Measurements from ENCODE around the gene FBXO40.
"Not testable (repeated sequence)": the region's sequence is repeated elsewhere in the genome, so short reads cannot be mapped to it uniquely, and the experiment has no call there.

Gene FBXO40, protein sequence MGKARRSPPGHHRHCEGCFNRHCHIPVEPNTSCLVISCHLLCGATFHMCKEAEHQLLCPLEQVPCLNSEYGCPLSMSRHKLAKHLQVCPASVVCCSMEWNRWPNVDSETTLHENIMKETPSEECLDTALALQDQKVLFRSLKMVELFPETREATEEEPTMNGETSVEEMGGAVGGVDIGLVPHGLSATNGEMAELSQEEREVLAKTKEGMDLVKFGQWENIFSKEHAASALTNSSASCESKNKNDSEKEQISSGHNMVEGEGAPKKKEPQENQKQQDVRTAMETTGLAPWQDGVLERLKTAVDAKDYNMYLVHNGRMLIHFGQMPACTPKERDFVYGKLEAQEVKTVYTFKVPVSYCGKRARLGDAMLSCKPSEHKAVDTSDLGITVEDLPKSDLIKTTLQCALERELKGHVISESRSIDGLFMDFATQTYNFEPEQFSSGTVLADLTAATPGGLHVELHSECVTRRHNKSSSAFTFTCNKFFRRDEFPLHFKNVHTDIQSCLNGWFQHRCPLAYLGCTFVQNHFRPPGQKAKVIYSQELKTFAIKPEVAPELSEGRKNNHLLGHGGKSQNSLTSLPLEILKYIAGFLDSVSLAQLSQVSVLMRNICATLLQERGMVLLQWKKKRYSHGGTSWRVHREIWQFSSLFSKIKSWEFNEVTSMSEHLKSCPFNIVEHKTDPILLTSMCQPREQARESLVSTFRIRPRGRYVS

DNA sequence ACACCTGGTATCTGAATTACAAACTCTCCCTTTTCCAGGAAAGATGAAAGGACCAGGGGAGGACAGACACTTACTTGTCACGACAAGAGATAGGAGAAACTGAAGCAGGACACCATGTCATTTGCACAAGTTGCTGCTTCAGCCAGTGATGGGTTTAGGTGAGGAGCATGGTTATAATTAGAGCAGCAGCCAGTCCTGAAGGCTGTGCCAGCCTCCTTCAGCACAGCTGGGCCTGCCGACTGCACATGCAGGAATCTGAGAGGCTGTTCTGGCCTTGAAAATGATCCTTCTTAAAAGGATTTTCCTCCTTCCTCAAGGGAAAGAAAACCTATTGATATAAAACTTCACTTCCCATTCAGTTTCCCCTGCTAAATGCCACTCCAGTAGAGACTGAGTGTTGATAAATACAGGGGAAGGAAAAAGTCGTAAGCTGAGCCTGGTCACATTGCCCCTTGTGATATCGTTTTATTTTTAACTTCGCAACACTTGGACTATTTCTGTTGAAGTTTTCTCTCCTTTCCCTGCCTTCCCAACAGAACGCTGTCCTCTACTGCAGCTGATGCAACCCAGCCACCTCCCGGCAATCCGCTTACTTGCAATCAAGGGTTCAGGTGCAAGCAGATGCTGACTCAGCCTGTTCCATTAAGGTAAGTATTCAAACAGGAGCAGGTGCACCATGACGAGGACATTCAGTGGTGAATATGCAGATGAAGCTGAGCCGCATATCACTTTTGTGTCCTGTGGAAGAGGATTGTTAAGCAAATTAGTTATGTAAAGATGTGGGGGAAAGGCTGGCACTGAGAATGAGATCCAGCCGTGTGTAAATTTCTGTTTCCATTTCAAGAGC is at the start of gene FBXO40:
Gene FBXO40, plus strand, starts transcription at position 524 of the 847 bp plus-strand sequence. CDS start 27,197 bp downstream, outside the sequence.
- peak; percentile 1 for DNase-seq

DNA sequence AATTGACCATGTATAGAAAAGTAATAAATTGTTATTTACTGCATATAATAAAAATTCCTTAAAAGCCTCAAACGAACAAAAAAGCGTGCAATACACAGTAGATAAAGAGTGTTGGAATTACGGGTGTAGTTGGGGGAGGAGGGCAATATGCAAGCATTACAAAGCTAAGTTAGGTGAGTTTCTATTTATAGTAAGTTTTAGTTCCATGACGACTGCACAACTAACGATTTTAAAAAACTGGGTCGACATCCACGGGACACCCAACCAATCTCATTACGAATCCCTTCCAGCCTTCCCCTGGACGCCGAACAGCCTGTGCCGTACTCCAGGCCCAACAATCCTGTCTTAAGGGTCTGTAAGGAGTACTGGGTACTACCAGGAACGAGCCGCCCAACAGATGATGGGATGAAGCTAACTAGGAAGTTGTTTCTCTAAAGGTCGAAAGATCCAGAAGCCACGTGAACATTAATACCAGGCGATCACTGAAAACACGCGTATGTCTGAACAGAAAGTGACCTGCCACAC is 48.1 kb upstream of the FBXO40 start:
- DNase-seq, result peak; percentile 16

DNA sequence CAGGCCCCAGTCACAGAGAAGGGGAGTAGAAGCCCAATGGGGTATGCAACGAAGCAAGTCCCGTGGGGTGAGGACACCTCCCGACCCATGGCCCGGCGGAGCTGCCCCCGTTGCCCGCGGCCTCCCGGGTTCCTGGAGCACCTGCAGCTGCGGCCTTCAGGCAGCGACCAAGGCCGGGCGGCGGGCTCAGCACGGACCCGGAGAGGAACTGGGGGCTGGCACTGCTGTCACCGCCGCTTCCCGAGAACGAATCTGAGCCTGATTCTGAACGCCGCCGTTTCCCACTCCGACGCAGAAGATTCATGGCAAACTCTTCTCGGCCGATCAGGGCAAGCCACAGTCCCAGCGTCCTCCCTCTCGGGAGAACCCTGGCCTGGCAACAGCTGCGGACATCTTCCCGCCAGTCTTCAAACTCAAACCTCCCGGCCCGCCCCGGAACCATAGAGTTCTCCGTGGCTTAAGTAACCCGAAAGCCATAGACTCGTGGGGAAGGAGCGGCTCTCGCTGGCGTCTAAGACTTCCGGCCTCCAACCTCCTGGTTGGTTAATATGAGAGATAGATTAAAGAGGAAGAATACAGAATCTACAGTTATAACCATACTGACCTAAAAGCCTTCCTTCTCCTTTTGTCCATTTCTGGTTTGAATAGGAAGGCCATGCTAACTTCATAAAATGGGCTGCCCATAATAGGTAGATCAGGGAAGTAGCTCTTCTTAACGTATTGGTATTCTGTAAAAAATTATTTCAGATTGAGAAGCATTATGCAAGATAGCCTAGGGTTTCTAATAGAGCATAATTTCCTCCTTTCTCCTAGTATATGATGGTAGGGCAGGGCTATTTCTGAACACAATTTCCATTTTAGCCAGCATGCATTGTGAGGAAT is 47.4 kb upstream of the FBXO40 start, which contains the start of gene POLQ:
Gene POLQ, minus strand, starts transcription at position 415 of the 882 bp plus-strand sequence. Its CDS starts 111 bp downstream, at position 304.
- DNase-seq, result peak; percentile 92

DNA sequence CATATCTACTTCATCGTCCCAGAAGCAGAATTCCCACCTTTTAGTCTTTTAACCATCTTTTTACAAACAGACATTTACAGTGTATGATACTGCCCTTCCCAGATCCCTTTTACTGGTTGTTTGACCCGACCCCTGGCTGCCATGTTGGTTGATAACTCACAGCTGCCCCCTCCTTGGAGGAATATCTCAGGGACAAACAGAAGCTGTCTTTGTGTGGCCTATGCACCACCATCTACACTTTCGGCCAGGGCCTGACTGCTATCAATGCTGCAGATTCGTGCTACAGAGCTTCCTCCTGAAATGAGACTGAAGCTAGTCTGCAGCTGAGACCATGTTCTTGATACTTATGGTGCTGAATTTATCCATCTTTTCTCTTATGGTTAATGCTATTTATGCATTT is 40.8 kb upstream of the FBXO40 start:
- no peak for DNase-seq

DNA sequence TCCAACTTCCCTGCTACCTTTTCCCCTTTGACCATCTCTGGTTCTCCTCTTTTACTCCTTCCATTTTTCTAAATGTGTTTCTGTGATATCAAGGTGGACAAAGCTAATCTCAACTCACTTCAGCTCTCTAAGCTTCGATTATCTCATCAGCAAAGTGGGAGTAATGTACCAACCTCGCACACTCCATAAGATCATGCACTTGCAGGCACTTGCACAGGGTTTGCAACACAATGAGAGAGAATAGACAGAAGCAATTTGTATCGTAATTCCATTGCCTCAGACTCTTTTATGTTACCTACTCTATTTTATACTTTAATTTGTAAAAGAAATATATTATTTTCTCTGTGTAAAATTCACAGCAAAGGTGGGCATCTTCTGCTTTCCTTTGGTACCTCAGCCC is 40.4 kb upstream of the FBXO40 start:
- no peak for DNase-seq

DNA sequence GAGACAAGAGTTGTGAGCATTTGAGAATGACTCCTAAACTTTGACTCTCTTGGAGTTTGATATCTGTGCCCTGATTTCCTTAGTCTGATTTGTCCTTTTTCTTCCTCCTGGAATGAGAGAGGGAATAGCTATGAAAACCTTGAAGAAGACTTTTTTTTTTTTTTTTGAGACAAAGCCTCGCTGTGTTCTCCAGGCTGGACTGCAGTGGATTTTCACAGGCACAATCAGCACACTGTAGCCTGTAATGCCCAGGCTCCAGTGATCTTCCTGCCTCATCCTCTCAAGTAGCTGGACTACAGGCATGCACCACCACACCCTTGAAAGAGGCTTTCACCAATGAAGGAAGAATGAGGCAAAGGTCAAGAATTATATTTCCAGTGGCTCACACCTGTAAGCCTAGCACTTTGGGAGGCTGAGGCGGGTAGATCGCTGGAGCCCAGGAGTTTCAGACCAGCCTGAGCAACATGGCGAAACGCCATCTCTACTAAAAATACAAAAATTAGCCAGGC is 35.7 kb upstream of the FBXO40 start:
- DNase-seq, result no peak

DNA sequence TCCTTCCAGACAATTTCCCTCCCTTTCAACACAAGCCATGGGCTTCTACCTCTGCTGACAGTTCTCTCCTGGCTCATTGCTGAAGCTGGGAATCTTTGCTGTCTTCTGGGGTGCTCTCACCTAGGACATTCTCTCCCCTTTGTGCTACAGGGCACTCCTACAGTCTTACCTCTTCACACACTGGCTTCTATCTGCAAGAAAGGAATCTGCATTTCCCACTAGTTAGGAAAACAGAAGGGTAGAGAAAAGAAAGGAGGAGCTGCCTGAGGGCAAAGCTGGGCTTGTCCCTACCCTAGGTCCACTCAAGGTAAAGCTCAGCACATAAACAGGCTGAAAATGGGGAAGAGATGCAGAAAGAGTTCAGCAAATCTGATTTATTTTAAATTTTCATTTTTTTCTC is 31.0 kb upstream of the FBXO40 start:
- no peak for DNase-seq

DNA sequence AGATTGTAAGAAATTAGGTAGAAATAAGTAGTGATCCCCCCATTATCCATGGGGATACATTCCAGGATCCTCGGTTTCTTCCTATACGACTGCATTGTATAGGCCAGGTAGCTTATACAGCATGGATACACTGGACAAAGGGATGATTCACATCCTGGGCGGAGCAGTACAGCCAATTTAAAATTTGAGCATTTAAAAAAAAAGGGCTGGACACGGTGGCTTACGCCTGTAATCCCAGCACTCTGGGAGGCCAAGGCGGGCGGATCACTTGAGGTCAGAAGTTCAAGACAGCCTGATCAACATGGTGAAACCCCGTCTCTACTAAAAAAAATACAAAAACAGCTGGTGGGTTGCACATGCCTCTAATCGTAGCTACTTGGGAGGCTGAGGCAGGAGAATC is 26.4 kb upstream of the FBXO40 start:
- DNase-seq, result no peak

DNA sequence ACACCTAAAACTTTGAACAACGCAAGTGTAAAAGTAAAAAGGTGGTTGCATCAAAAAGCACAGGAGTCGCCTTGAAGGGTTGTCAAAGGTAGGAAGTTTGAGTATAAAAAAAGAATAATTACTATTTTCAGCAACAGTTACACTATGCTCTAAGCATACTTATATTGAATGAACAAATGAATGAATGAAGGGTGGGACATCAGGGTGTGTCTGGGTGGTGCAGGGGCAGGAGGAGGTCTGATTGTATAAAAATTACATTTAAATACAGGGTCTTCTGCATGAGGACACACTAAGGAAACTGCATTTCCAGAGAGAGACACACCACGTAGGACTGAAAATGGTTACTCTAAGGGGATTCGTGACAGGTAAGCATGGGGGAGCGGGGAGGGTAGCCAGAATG is 25.5 kb upstream of the FBXO40 start, which contains the start of gene ARGFX:
Gene ARGFX, plus strand, starts transcription at position 301 of the 400 bp plus-strand sequence. CDS start 2,765 bp downstream, outside the sequence.
- no peak for DNase-seq

DNA sequence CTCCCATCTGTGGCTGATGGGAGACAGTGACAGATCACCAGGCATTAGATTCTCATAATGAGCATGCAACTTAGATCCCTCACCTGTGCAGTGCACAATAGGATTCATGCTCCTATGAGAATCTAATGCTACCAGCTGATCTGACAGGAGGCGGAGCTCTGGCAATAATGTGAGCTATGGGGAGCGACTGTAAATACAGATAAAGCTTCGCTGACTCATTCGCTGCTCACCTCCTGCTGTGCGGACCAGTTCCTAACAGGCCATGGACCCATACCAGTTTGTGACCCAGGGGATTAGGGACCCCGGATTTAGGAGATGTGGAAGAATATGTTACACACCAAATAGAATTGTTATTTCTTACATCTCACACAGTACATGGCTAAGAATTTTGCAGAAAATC is 18.7 kb upstream of the FBXO40 start:
- no peak for DNase-seq

DNA sequence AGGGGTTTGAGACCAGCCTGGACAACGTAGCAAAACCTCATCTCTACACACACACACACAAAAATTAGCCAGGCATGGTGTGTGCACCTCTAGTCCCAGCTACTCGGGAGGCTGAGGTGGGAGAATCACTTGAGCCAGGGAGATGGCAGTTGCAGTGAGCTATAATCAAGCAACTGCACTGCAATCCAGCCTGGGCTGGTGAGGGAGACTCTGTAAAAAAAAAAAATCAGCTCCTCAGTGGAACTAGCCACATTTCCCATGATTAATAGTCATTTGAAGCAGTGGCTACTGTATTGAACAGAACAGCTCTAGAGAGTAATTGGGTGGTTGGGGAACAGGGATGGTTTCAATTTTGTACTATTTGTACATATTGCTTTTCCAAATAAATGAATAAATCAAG is 11.5 kb upstream of the FBXO40 start:
- no peak for DNase-seq

DNA sequence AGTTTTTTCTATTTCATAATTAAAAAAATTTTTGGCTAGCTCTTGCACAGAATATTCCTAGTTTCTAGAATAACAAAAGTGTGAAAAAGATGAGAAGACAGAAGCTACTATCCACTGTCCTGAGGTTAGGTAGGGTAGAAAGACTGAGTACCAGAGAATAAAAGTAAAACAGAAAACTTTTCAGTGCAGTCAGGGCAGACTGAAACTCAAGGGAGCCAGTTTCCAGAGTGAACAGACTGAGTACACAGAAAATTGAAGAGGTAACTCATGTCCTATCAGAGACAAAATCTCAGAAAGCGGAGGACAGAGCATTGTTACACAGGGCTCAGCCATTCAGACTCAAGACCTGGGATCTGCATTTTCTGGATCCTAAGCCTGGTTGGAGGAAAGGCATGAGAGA is 8.8 kb upstream of the FBXO40 start:
- DNase-seq, result no peak

DNA sequence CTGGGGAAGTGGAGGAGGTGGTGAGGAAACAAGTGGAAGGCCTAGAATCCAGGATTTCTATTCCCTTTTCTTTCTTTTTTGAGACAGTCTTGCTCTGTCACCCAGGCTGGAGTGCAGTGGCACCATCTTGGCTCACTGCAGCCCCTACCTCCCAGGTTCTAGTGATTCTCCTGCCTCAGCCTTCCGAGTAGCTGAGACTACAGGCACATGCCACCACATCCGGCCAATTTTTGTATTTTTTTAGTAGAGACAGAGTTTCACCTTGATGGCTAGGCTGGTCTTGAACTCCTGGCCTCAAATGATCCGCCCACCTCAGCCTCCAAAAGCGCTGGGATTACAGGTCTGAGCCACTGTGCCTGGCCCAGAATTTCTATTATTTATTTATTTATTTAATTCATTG is 627 bp downstream of the FBXO40 start:
- not testable (repeated sequence) for DNase-seq

DNA sequence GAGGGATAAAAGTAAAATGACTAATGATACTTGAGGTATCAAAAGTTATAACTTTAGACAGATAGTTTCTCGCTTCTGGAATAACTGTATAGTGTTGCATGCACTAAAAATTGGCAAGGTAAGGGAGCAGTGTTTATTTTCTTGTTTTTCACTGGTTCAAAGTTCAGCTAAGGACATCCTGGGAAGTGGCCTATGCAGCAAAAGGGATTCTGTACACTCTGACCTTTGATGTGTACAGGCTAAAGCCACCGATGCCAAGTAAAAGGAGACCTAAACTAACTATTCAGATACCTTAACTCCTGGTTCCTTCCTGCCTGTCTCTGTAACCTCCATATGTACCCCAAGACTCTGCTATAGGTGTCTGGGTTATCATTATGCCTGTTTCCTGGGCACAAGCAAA is 1.7 kb downstream of the FBXO40 start:
- no peak for DNase-seq

DNA sequence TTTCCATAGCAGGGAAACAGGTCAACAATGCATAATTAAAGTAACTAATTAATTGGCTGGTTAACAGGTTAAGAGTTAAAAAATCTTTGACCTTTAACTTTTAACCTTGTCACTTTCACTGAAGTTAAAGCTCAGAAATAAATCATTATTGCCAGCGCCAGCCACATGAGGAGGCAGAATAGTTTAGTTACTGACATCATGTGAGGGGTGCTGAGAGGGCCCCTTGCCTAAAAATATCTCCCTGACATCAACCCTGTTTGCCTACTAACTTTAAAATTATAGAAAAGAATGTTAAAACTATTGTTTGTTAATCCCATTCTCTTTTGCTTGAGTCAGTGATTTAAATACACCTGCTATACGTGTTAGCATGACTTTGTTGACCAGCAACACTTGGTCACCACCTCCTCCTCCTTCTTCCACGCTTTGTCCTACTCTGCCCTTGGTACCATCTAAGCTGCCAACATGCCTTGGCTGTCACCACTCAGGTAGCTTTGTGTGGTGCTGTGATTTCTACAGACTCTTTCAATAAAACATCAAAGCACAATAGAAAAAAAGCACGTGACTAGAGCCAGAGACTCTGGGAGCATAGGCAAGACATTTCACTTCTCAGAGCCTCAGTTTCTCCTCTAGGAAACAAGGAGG is 2.7 kb downstream of the FBXO40 start:
- DNase-seq, result no peak

DNA sequence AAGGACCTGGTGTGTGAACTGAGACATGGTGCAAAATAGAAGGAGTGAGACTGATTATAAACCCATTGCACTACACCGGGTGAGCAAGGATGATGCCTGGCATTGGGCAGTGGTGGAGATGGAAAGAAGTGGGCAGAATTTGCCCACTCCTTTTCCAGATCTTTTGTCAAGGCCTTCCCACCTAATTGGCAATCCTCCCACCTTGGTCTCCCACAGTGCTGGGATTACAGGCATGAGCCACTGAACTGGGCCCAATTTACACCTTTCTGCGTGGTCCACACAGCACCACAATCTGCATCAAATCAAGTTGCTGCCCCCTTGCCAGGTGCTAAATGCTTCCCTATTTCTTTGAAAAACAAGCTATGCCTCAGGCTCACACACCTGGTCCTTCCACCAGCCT is 5.4 kb downstream of the FBXO40 start:
- DNase-seq, result no peak

DNA sequence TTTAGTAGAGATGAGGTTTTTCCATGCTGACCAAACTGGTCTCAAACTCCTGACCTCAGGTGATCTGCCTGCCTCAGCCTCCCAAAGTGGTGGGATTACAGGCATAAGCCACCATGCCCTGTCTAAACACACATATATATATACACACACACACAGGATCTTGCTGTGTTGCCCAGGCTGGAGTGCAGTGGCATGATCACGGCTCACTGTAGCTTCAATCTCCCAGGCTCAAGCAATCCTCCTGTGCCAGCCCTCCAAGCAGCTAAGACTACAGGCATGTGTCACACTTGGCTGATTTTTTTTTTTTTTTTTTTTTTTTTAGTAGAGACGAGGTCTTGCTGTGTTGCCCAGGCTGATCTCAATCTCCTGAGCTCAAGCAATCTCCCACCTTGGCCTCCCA is 6.7 kb downstream of the FBXO40 start:
- not testable (repeated sequence) for DNase-seq

DNA sequence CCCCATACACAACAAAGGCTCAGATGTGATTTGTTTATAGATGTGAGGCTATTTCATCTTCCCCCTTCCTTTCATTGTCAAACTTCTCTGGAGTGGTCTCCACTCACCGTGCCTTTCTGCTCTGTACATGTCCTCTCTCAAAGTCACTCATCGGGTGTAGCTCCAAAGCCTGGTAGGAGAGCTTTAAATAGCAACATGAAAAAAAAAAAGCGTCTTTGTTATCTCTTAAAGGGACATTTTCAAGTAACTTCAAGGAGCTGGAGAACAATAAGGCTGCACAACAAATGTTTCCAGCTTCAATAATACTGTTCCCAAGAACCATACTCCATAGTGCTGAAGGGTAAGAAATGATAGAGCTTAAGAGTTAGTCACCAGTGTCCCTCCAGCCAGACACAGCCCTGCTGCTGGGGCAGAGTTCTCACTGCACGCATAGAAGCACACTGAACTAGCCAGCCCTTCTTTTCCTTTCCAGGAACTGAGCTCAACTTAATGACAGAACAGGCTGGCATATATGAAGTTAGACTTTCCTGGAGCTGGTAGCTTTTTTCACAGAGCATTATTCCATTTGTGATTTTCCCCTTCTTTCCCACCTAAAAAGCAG is 8.1 kb downstream of the FBXO40 start:
- no peak for DNase-seq

DNA sequence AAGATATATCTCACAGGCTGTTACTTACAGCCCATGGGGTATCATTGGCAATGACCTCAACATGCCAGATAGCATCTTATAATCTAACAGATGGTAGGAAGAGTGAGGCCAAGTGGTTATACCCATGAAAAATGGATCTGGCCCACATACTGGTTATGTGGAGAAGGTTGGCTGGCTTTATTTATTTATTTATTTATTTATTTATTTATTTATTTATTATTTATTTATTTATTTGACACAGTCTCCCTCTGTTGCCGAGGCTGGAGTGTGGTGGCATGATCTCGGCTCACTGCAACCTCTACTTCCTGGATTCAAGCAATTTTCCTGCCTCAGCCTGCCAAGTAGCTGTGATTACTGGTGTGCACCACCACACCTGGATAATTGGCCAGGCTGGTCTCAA is 11.6 kb downstream of the FBXO40 start:
- no peak for DNase-seq

DNA sequence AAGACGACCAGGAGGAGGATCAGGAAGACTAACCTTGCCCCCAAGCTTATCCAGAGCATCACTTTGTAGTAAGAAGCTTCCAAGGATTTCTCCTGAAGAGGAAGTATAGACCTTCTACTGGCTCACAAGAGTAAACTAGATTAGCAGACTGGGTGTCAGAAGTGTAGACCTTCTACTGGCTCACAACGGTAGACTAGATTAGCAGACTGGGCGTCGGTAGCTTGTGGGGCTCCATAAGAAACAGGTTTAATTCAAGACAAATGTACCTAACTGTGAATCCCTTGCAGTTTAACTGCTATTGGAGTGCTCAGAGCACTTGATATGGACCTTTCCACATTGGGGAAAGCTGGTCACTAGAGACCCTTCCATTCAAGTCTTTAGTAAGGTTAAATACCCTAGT is 12.9 kb downstream of the FBXO40 start:
- no peak for DNase-seq

DNA sequence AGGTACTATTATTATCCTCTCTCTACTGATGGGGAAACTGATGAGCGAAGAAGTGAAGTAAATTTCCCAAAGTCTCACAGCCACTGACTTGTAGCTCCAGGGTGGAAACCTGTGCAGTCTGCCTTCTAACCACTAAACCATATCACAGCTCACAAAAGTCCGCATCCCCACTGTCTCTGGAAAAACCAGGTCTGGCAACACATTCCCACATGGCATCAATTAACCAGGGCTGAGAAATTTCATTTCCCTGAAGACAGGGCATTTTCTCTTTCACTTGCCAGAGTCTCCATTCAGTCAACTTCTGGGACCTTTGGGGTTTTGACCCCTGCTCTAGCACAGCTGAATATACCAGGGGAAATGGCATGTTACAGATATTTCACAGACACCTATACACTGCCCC is 26.5 kb downstream of the FBXO40 start:
- DNase-seq, result no peak

Data from NCI-H1092 treated with DMSO at 0.1 percent for 48 hours (cell line).